NCI-H526 treated with DMSO at 0.1 percent for 48 hours (cell line): ENCODE results near the gene PPM1F.
"Not testable (repeated sequence)": the region's sequence is repeated elsewhere in the genome, so short reads cannot be mapped to it uniquely, and the experiment has no call there.

ENCODE experiments used
- DNase-seq: peaks from one replicate; lab custom pipeline; 2025; lab: John Stamatoyannopoulos, UW

The PPM1F gene

GRCh38 chr22:21939935-21940334, 12.7 kb downstream of the PPM1F start:
- not testable (repeated sequence) for DNase-seq

- DNase-seq, result no peak
These were observed 13.2 kb downstream of the PPM1F start for GRCh38 chr22:21939461-21939913.

GRCh38 chr22:21938906-21939305, 13.7 kb downstream of the PPM1F start:
- DNase-seq, result no peak

GRCh38 chr22:21938071-21938822, 14.4 kb downstream of the PPM1F start:
- DNase-seq, result peak; percentile 72

- no peak for DNase-seq
These were observed 14.9 kb downstream of the PPM1F start for GRCh38 chr22:21937821-21938070.

GRCh38 chr22:21937041-21937820, 15.4 kb downstream of the PPM1F start:
- DNase-seq, result no peak

GRCh38 chr22:21936151-21936775, 16.4 kb downstream of the PPM1F start:
- no peak for DNase-seq

GRCh38 chr22:21933910-21934309, 18.7 kb downstream of the PPM1F start:
- DNase-seq, result no peak

GRCh38 chr22:21933413-21933812, 19.2 kb downstream of the PPM1F start:
- no peak for DNase-seq

- DNase-seq, result no peak
These were observed 20.3 kb downstream of the PPM1F start for GRCh38 chr22:21932347-21932746.

- DNase-seq, result no peak
These were observed 21.6 kb downstream of the PPM1F start for GRCh38 chr22:21931056-21931455.

GRCh38 chr22:21929253-21929652, 23.4 kb downstream of the PPM1F start:
- DNase-seq, result no peak

GRCh38 chr22:21928048-21928447, 24.6 kb downstream of the PPM1F start:
- no peak for DNase-seq

GRCh38 chr22:21927174-21927823, 25.3 kb downstream of the PPM1F start:
- DNase-seq, result no peak

- no peak for DNase-seq
These were observed 25.9 kb downstream of the PPM1F start for GRCh38 chr22:21926728-21927127.

- no peak for DNase-seq
These were observed 29.5 kb downstream of the PPM1F start for GRCh38 chr22:21923163-21923561.

- no peak for DNase-seq
These were observed 30.1 kb downstream of the PPM1F start for GRCh38 chr22:21922370-21923162.

GRCh38 chr22:21921729-21922128, 30.9 kb downstream of the PPM1F start:
- DNase-seq, result no peak

- DNase-seq, result no peak
These were observed 31.4 kb downstream of the PPM1F start for GRCh38 chr22:21921184-21921721.

GRCh38 chr22:21920341-21921183, 32.1 kb downstream of the PPM1F start:
- no peak for DNase-seq
